Fibroblast of villous mesenchyme (primary cell): ENCODE measurements around the gene DAB1. TPM values are rescaled to one million over a fixed set of nuclear protein-coding genes. Genes with fewer than 3 reads are reported as not detected.

Source experiments
- DNase-seq: peaks from one replicate; pipeline ENCODE4 v3.0.0-alpha.2; 2010; ENCODE audit warnings: low read depth
- H3K4me3 ChIP-seq: 2 replicates; pipeline ENCODE4 v1.5.1; 2011; ENCODE audit warnings: low read depth, mild to moderate bottlenecking, low read length
- total RNA-seq: library from RNA; depleted of rRNA; stranded (reverse); fragments of >200 nt; gene quantifications from 2 replicates; pipeline ENCODE4 v1.2.3, GENCODE V29; 2012
- TF ChIP-seq, protein P1 (sequence below): IDR thresholded peaks from 2 replicates; pipeline ENCODE4 v1.5.1; 2012; ENCODE audit warnings: low read depth, mild to moderate bottlenecking, low read length; ENCODE audit not compliant: insufficient read depth

The DAB1 gene
- total RNA-seq, 1 donor = not detected

DNA sequence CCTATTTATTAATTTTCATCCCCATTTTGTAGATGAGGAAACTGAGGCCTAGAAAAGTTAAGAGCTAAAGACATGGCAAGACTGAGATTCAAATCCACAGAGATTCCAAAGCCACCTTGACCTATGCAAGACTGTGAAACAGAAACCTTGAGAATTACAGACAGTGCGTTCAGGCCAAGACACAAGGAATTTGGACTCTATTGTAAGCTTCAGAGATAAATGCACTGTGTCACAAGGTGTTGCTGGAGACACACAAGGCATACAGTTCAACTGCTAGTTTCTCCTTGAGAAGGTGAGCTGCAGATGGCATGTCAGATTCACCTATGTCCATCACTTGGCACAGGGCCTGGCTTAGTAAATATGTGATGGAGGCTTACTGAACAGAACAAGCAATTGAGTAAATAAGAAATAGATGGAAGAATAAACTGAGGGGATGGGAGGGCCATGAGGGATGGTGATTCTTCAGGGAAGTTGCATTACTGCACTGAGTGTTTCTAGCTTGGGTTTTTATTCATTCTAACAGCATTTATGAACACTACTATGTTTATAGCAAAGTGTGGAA lies 215.0 kb downstream of the DAB1 start:
- H3K4me3 ChIP-seq = no peak overlapping the region
- DNase-seq = no peak
- TF ChIP-seq, protein P1, sequence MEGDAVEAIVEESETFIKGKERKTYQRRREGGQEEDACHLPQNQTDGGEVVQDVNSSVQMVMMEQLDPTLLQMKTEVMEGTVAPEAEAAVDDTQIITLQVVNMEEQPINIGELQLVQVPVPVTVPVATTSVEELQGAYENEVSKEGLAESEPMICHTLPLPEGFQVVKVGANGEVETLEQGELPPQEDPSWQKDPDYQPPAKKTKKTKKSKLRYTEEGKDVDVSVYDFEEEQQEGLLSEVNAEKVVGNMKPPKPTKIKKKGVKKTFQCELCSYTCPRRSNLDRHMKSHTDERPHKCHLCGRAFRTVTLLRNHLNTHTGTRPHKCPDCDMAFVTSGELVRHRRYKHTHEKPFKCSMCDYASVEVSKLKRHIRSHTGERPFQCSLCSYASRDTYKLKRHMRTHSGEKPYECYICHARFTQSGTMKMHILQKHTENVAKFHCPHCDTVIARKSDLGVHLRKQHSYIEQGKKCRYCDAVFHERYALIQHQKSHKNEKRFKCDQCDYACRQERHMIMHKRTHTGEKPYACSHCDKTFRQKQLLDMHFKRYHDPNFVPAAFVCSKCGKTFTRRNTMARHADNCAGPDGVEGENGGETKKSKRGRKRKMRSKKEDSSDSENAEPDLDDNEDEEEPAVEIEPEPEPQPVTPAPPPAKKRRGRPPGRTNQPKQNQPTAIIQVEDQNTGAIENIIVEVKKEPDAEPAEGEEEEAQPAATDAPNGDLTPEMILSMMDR = no peak

DNA sequence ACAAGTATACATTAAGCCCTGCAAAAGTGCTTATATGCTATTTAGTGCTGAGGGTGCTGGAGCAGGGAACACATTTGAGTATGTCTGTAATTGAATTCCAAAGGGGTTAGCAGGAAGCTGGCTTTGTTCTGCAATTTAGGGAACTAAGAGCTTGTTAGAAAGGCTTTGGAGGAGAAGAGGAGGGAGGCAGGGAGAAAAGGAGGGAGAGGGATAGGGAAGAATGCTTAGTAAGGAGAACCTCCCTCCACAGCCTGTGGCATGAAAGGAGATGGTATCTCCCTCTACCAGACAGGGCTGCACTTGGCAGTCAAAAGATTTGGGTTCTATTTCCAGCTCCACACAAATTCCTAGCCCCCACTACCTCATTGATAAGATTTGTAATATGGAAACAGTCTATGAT lies 217.8 kb downstream of the DAB1 start:
- TF ChIP-seq, protein P1 = no peak
- no peak for DNase-seq
- H3K4me3 ChIP-seq = no peak overlapping the region

DNA sequence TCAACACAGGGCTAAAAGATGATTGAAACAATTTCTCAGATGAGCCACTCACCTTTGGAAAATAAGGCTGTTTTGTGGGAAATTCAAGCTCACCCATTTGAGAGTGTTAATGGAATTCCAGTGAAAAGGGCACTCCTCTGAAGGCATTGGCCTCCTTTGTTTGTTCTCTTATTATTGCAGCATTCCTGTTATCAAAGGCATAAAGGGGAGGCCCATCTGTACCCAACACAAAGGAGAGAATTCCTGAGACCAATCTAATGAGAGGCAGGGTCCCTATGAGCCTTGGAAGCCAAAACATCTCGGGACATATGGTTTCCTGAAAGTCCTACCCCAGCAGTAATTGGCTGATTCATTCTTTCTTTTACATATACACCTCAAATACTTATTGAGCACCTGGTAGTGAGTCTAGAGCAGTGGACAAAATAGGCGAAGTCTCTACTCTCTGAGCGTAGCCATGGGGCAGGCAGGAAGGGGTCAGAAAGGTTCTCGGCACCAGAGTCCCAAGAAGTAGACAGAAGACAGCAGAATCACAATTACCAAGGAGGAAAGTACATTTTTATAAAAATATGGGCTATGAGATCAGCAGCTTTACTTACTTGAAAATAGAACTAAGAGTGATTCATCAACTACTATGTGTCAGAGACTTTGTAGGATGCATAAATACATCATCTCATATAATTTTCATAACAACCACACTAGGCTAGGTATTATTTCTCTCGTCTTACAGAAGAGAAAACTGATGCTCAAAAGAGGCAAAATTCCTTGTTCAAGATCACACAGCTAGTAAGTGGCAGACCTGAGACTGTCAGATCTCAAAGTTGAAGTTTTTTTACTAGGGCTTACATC lies 218.7 kb downstream of the DAB1 start:
- no peak for DNase-seq
- H3K4me3 ChIP-seq = no peak overlapping the region
- TF ChIP-seq, protein P1 = no peak

- DNase-seq = no peak
- TF ChIP-seq, protein P1 = no peak
- no peak overlapping the region for H3K4me3 ChIP-seq
Observed at GRCh38 chr1:57204091-57204490, 219.8 kb downstream of the DAB1 start.

DNA sequence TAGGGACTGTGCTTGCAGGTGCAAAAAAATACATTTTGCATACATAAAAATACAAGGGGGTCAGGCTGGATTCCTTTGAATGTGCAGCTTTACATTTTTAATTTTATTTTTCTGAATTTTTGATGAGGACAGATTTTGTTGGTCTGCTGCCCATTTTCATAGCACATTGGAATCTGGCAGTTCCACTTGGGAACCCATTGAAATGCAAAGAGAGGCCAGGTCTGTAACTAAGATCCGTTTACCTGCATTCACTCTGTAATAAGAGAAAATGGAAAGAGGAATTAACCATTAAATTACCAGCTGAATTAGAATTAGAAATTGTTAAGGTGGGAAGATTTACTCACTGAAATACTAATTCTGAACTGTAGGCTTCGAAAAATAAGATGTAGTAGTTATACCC lies 221.6 kb downstream of the DAB1 start:
- TF ChIP-seq, protein P1 = no peak
- DNase-seq = no peak
- no peak overlapping the region for H3K4me3 ChIP-seq

DNA sequence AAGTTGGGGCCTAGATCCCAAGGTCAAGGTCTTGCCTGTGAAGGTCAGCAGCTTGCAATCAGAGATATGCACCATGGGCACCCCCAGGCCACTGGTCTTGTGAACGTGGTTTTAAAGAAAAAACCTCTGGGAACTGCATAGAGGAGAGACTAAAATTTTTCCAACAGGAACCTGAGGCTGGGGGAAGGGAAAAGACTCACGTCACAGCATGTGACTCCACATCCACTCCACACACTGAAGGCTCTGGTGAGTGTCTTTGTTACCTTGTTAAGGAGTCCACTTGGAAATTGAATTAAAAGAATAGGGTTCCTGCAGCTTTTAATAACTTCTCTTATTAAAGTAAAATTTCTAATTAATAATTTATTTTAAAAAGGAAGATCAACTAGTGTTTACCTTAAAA lies 224.9 kb downstream of the DAB1 start:
- DNase-seq = no peak
- no peak overlapping the region for H3K4me3 ChIP-seq
- TF ChIP-seq, protein P1 = no peak

GRCh38 chr1:57195436-57195941 lies 228.4 kb downstream of the DAB1 start:
- DNase-seq = no peak
- TF ChIP-seq, protein P1 = no peak

More at GRCh38 chr1:57195436-57195941, 228.4 kb downstream of the DAB1 start:
- H3K4me3 ChIP-seq = no peak overlapping the region
